Progenitor cell of endocrine pancreas (in vitro differentiated cells): ENCODE data around the gene N4BP2. TPM values are rescaled to one million over a fixed set of nuclear protein-coding genes. Genes with fewer than 3 reads are reported as not detected.

ENCODE experiments used
- DNase-seq: peaks from one replicate; pipeline ENCODE4 v3.0.0; 2021; ENCODE audit warnings: low spot score; ENCODE audit not compliant: unreplicated experiment
- H3K27ac Mint-ChIP-seq: 2 replicates; pipeline ENCODE4 v1.8.0; 2021; ENCODE audit warnings: mild to moderate bottlenecking, moderate library complexity, mixed read lengths
- H3K27me3 Mint-ChIP-seq: 2 replicates; pipeline ENCODE4 v1.8.0; 2021; ENCODE audit warnings: mixed read lengths
- H3K36me3 Mint-ChIP-seq: 2 replicates; pipeline ENCODE4 v1.8.0; 2022; ENCODE audit warnings: mixed read lengths; ENCODE audit not compliant: insufficient read depth
- H3K4me1 Mint-ChIP-seq: 2 replicates; pipeline ENCODE4 v1.8.0; 2021; ENCODE audit warnings: low read depth, mixed read lengths
- H3K4me3 Mint-ChIP-seq: 2 replicates; pipeline ENCODE4 v1.8.0; 2021; ENCODE audit warnings: low read depth, mild to moderate bottlenecking, moderate library complexity, mixed read lengths
- H3K9me3 Mint-ChIP-seq: 2 replicates; pipeline ENCODE4 v1.8.0; 2021; ENCODE audit warnings: low read depth, mixed read lengths
- CTCF ChIP-seq: fragments of 200-600 bp; sonication (generic); IDR thresholded peaks from one replicate; pipeline ENCODE4 v1.5.0; 2021; ENCODE audit warnings: antibody characterized with exemption, mild to moderate bottlenecking; ENCODE audit not compliant: unreplicated experiment
- total RNA-seq: library from RNA; stranded (reverse); gene quantifications from 2 replicates; pipeline ENCODE4 v1.2.1, GENCODE V29; 2021

The N4BP2 gene
- total RNA-seq, 1 donor from 2014 or later: 50.5 TPM

DNA sequence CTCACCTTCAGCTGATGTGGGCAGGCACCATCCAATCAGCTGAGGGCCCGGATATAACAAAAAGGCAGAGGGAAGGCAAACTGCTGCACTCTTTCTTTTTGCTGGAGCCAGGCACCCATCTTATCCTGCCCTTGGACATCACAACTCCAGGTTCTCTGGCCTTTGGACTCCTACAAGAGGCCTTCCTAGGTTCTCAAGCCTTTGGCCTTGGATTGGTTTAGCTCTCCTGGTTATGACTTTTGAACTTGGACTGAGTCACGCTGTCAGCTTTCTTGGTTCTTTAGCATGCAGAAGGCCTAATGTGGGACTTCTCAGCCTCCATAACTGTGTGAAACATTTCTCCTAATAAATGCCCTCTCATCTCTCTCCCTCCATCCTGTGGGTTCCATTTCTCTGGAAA lies 23.0 kb upstream of the N4BP2 start:
- no peaks in the 10 kb centered on the region for H3K36me3 Mint-ChIP-seq
- TF ChIP-seq CTCF: no peak
- no peak for DNase-seq
- H3K4me3 Mint-ChIP-seq: no peak overlapping the region
- H3K9me3 Mint-ChIP-seq: no peaks in the 10 kb centered on the region
- no peak overlapping the region for H3K27ac Mint-ChIP-seq
- H3K27me3 Mint-ChIP-seq: no peaks in the 10 kb centered on the region
- no peaks in the 10 kb centered on the region for H3K4me1 Mint-ChIP-seq

DNA sequence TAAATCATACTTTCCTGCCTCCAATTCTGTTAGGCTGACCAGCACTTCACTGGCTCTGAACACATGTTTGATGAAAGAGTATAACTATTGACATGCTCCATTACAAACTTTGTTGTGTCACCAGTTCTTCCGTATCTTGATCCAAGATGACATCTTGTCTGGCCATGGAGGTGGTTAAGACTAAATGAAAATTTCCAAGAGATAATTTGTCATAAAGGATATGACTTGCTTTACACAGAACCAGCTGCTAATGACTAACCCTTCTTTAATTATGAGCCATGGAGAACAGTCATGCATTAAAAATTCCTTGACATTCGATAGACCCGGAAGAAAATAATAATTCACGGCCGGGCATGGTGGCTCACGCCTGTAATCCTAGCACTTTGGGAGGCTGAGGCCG lies 17.7 kb upstream of the N4BP2 start:
- no peaks in the 10 kb centered on the region for H3K27me3 Mint-ChIP-seq
- TF ChIP-seq CTCF: no peak
- H3K36me3 Mint-ChIP-seq: no peaks in the 10 kb centered on the region
- no peak overlapping the region for H3K27ac Mint-ChIP-seq
- no peak overlapping the region for H3K4me3 Mint-ChIP-seq
- no peaks in the 10 kb centered on the region for H3K9me3 Mint-ChIP-seq
- no peak for DNase-seq
- no peaks in the 10 kb centered on the region for H3K4me1 Mint-ChIP-seq

- H3K36me3 Mint-ChIP-seq: no peaks in the 10 kb centered on the region
- no peaks in the 10 kb centered on the region for H3K9me3 Mint-ChIP-seq
- H3K4me3 Mint-ChIP-seq: no peak overlapping the region
- no peaks in the 10 kb centered on the region for H3K4me1 Mint-ChIP-seq
- no peaks in the 10 kb centered on the region for H3K27me3 Mint-ChIP-seq
- H3K27ac Mint-ChIP-seq: no peak overlapping the region
- TF ChIP-seq CTCF: no peak
- no peak for DNase-seq
Observed at GRCh38 chr4:40040908-40041307, 15.7 kb upstream of the N4BP2 start.

DNA sequence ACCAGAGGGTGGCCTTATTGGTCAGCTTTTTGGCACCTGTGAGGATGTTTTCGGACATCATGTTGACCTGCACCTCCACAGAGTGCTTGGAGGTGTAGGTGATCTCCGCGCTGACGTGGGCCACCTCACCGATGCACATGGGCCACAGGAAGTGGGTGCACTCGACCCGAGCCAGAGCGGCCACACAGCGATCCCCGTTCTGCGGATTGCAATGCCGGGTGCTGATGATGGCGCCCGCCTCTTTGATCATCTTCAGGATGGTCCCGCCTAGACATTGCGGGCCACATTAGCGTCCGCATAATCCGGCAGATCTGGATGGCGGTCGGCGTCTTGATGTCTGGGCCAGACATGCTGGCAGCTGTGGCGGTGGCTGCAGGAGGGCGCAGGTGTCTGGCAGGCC lies 12.9 kb upstream of the N4BP2 start:
- Mint-ChIP-seq H3K9me3 (no peaks in the 10 kb centered on the region), H3K27me3 (no peaks in the 10 kb centered on the region), H3K4me1 (peaks cover 2% of the 10 kb centered on the region), H3K36me3 (no peaks in the 10 kb centered on the region), H3K4me3 (no peak overlapping the region), H3K27ac (no peak overlapping the region)
- no peak for TF ChIP-seq CTCF
- no peak for DNase-seq

DNA sequence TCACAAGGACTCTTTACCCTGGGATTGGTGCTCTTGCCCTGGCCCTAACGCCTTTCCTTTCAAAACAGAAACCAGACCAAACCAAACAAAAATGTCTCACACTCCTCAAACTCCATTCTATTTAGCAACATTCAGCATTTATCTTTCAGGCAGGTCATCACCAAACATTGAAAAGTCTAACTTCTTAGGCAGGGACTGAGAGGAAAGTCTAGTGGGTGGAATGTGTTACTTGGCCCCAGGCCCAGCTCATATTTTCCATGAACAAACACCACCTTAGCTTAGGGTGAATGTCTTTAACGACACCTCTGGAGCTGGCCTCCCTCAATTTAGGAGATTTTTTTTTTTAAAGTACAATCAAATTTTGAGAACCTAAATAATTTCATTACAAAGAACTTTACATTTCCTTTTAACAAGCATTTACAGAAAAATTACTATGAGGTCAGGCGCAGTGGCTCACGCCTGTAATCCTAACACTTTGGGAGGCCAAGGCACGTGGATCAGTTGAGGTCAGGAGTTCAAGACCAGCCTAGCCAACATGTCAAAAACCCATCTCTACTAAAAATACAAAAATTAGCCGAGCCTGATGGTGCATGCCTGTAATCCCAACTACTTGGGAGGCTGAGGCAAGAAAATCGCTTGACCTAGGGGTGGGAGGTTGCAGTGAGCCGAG lies 10.2 kb upstream of the N4BP2 start:
- no peaks in the 10 kb centered on the region for H3K36me3 Mint-ChIP-seq
- no peak overlapping the region for H3K4me3 Mint-ChIP-seq
- H3K27me3 Mint-ChIP-seq: no peaks in the 10 kb centered on the region
- no peak overlapping the region for H3K27ac Mint-ChIP-seq
- DNase-seq: no peak
- H3K9me3 Mint-ChIP-seq: no peaks in the 10 kb centered on the region
- no peak for TF ChIP-seq CTCF
- H3K4me1 Mint-ChIP-seq: peaks cover 2% of the 10 kb centered on the region
